ENCODE measurements around the gene RIIAD1. TPM values are rescaled to one million over a fixed set of nuclear protein-coding genes. Genes with fewer than 3 reads are reported as not detected.
"Not testable (repeated sequence)": the region's sequence is repeated elsewhere in the genome, so short reads cannot be mapped to it uniquely, and the experiment has no call there.

RIIAD1 gene
- total RNA-seq, result not detected

DNA sequence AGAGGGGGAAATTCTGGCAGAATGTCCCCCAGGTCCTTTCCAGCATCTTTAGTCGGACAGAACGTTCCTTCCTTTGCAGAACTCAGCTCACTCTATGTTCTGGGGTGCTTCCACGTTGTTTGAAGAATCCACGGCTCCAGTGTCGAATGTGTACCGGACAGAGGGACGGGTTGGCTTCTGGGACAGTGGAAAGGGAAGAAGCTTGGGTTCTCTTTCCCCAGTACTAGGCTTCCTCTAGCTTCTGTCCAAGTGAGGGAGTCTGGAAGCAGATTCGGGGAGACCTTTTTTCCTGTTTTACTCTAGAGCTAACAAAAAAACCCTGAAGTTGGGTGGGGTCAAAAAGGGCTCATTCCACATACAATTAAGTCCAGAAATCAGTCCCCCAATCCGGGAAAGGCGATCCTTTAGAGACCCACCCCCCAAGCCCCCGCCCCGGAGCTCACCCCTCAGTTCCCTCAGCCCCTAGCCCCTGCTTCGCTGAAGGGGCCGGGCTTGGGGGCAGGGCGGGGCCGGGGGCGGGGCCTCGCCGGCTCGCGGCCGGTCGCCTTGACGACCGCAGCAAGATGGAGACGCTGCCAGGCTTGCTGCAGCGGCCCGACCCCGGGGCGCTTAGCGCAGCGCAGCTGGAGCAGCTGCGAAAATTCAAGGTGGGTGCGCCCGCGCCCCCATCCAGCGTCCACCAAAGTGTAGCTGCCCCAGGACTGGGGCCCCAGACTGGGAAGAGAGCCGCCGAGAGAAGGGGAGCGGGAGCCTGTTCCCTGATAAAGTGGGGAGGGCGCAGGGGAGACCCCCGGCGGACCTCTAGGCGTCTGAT is at the start of gene RIIAD1:
Gene RIIAD1, plus strand, starts transcription at position 549 of the 814 bp plus-strand sequence. Its CDS starts 15 bp downstream, at position 564.
- Mint-ChIP-seq H3K9me3 (no peaks in the 10 kb centered on the region), H3K27ac (peak within 1 kb of the TSS in 1 of 2 donors; percentile 45), H3K36me3 (peaks cover 0 to 9% of the 10 kb centered on the region in 2 donors)
- DNase-seq (ENCODE audit: low spot score in 2 of 2) (no peak), ATAC-seq (peak; percentile 78 to 93)

GRCh38 chr1:151673407-151673806 is 47.9 kb upstream of the RIIAD1 start:
- ATAC-seq (no peak), DNase-seq (ENCODE audit: low spot score in 2 of 2) (no peak)
- Mint-ChIP-seq H3K9me3 (no peaks in the 10 kb centered on the region), H3K36me3 (peaks cover 13% of the 10 kb centered on the region in 2 donors), H3K27ac (no peak overlapping the region)

DNA sequence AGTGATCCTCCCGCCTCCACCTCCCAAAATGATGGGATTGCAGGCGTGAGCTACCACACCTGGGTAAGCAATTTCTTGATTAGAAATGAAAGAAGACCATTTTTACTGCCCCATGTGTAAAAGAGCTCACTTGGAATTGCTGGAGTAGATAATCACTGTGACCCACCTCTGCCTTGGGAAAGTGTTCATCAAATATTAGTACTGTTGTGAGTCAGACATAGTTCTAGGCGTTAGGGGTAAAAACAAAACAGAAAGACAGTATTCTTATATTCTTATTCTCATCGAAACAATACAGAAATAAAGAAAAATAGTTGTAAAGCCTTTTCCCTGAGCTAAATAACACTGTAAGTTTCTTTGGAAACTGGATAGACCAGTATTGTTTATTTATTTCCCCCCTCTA is 40.9 kb upstream of the RIIAD1 start:
- Mint-ChIP-seq H3K36me3 (no peaks in the 10 kb centered on the region), H3K9me3 (no peaks in the 10 kb centered on the region), H3K27ac (peak overlapping the region in 1 of 2 donors; percentile 29)
- no peak for DNase-seq (ENCODE audit: low spot score in 2 of 2)
- no peak for ATAC-seq

GRCh38 chr1:151680826-151681225 is 40.5 kb upstream of the RIIAD1 start:
- DNase-seq (ENCODE audit: low spot score in 2 of 2) (no peak), ATAC-seq (no peak)
- H3K36me3 Mint-ChIP-seq, result no peaks in the 10 kb centered on the region
- no peaks in the 10 kb centered on the region for H3K9me3 Mint-ChIP-seq
- no peak overlapping the region for H3K27ac Mint-ChIP-seq

- ATAC-seq (no peak), DNase-seq (ENCODE audit: low spot score in 2 of 2) (no peak)
- no peaks in the 10 kb centered on the region for H3K9me3 Mint-ChIP-seq
- peak overlapping the region; percentile 1 for H3K27ac Mint-ChIP-seq
- H3K36me3 Mint-ChIP-seq, result no peaks in the 10 kb centered on the region
These were observed 39.4 kb upstream of the RIIAD1 start for GRCh38 chr1:151681923-151682322.

- DNase-seq (ENCODE audit: low spot score in 2 of 2); H3K27ac Mint-ChIP-seq; H3K36me3 Mint-ChIP-seq; ATAC-seq; H3K9me3 Mint-ChIP-seq: not testable (repeated sequence)
These were observed 38.4 kb upstream of the RIIAD1 start for GRCh38 chr1:151682901-151683300.

GRCh38 chr1:151684128-151684527 is 37.2 kb upstream of the RIIAD1 start:
- Mint-ChIP-seq H3K9me3 (no peaks in the 10 kb centered on the region), H3K27ac (no peak overlapping the region), H3K36me3 (no peaks in the 10 kb centered on the region)
- DNase-seq (ENCODE audit: low spot score in 2 of 2), result no peak
- no peak for ATAC-seq

DNA sequence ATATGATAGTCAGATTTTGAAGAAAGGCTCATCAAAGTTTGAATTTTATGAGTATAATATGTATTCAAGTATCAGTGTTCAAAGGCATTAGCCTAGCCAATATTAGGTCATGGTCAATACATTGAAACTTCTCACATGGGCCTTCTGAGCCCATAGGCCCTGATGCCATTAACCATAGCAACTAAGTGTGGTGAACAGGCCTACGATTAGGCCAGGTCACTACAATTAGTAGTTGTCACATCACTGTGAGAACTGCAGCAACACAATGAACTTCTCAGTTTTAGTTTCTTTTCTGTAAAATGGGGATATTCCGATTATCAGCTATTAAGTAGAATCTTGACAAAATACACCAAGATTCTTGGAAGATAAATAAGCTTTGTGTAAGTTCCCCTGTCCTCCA is 34.8 kb upstream of the RIIAD1 start:
- Mint-ChIP-seq H3K36me3 (no peaks in the 10 kb centered on the region), H3K9me3 (no peaks in the 10 kb centered on the region), H3K27ac (no peak overlapping the region)
- ATAC-seq (no peak), DNase-seq (ENCODE audit: low spot score in 2 of 2) (no peak)

- H3K36me3 Mint-ChIP-seq, result peaks cover 0 to 9% of the 10 kb centered on the region in 2 donors
- DNase-seq (ENCODE audit: low spot score in 2 of 2) (no peak), ATAC-seq (no peak)
- H3K9me3 Mint-ChIP-seq, result no peaks in the 10 kb centered on the region
- H3K27ac Mint-ChIP-seq, result no peak overlapping the region
These were observed 31.8 kb upstream of the RIIAD1 start for GRCh38 chr1:151689494-151689893.

- H3K27ac Mint-ChIP-seq, result no peak overlapping the region
- H3K36me3 Mint-ChIP-seq, result peaks cover 0 to 9% of the 10 kb centered on the region in 2 donors
- ATAC-seq, result no peak
- no peaks in the 10 kb centered on the region for H3K9me3 Mint-ChIP-seq
- no peak for DNase-seq (ENCODE audit: low spot score in 2 of 2)
These were observed 29.1 kb upstream of the RIIAD1 start for GRCh38 chr1:151692226-151692625.

DNA sequence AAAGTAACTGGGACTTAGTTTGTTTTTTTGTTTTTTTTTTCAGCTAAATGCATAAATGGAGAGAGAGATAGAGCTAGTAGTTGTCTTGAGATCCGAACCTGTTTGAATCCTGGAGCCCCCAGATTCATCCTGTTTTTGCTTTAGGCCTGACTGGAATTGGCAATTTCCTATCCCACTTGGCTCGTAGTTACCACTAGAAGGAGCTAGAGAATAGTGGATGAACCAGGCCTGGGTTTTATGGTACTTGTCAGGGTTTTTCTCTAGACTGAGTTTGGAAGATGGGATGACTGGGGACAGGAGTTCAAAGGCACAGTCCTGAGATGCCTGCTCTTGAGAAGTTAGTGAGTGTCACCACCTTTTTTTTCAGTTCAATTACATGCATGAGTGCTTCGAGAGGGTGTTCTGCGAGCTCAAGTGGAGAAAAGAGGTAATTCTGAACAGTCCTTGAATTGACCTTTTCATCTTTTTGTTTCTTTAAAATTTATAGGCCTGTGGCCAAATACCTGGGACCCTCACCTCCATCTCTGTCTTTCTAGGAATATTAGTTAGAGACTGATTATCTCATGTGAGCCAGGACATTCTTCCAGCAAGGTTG is 28.2 kb upstream of the RIIAD1 start:
- H3K27ac Mint-ChIP-seq, result no peak overlapping the region
- ATAC-seq (no peak), DNase-seq (ENCODE audit: low spot score in 2 of 2) (no peak)
- peaks cover 0 to 9% of the 10 kb centered on the region in 2 donors for H3K36me3 Mint-ChIP-seq
- no peaks in the 10 kb centered on the region for H3K9me3 Mint-ChIP-seq

GRCh38 chr1:151701515-151701914 is 19.8 kb upstream of the RIIAD1 start:
- Mint-ChIP-seq H3K27ac (no peak overlapping the region), H3K9me3 (no peaks in the 10 kb centered on the region), H3K36me3 (peaks cover 0 to 6% of the 10 kb centered on the region in 2 donors)
- DNase-seq (ENCODE audit: low spot score in 2 of 2) (no peak), ATAC-seq (no peak)

DNA sequence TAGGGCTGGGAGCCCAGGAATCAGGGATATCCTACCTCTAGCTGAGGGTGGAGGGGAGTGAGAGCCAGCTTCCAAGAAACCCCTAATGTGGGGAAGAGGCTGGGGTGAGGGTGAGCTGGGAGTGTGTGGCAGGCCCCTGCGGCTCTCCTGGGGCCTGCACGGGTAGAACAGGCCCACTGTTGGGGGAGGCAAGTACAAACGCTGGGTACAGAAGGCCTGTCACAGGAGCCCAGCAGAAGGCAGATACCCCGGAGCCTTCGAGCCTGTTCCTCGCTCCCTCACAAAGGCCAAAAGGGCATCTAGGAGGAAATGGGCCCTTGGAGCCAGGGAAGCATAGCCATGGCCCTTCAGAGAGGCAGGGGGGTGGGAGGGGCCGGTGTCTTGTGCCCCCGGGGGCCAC is 18.4 kb upstream of the RIIAD1 start:
- ATAC-seq, result no peak
- H3K27ac Mint-ChIP-seq, result peak overlapping the region in 1 of 2 donors; percentile 58
- H3K9me3 Mint-ChIP-seq, result no peaks in the 10 kb centered on the region
- peaks cover 0 to 6% of the 10 kb centered on the region in 2 donors for H3K36me3 Mint-ChIP-seq
- no peak for DNase-seq (ENCODE audit: low spot score in 2 of 2)

DNA sequence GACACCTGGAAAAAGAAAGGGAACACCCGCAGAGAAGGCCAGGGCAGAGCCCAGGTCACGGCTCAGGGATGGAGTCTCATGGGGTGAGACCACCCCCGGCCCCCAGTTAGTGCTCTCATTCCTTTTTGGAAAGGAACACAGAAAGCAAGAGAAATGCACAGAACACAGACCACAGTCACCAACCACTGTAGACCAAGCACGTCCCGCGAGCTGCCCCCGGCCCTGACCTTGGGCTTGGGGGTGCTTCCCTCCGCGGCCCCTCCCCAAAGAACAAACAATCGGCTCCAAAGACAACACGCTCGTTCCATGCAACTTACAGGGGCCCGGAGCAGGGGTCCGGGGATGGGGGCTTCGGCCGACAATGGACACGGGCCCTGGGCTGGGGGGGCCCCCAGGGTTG is 17.5 kb upstream of the RIIAD1 start:
- no peaks in the 10 kb centered on the region for H3K9me3 Mint-ChIP-seq
- H3K36me3 Mint-ChIP-seq, result peaks cover 0 to 6% of the 10 kb centered on the region in 2 donors
- DNase-seq (ENCODE audit: low spot score in 2 of 2), result no peak
- no peak overlapping the region for H3K27ac Mint-ChIP-seq
- no peak for ATAC-seq

- Mint-ChIP-seq H3K9me3 (no peaks in the 10 kb centered on the region), H3K36me3 (peaks cover 0 to 6% of the 10 kb centered on the region in 2 donors), H3K27ac (no peak overlapping the region)
- no peak for DNase-seq (ENCODE audit: low spot score in 2 of 2)
- no peak for ATAC-seq
These were observed 17.1 kb upstream of the RIIAD1 start for GRCh38 chr1:151704246-151704645.

DNA sequence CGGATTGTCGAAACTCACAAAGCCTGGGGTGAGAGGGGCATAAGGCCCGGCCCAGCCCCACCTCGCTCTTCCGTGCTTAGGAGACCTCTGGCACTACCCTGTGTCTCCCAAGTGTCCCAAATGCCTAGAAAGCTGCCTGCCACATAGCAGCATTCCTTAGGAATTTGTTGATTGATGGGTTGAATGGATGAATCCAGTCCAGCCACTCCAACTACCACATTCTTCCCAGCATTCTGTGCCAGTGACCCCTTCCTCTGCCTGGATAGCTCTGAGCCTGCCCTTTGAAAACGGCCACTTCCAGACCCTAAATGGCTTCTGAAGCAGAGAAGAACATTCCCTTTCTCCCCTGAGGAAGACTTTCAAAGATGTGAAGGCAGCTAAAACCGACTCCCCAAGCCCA is 16.2 kb upstream of the RIIAD1 start:
- no peaks in the 10 kb centered on the region for H3K9me3 Mint-ChIP-seq
- H3K27ac Mint-ChIP-seq, result no peak overlapping the region
- DNase-seq (ENCODE audit: low spot score in 2 of 2) (no peak), ATAC-seq (no peak)
- peaks cover 0 to 1% of the 10 kb centered on the region in 2 donors for H3K36me3 Mint-ChIP-seq

DNA sequence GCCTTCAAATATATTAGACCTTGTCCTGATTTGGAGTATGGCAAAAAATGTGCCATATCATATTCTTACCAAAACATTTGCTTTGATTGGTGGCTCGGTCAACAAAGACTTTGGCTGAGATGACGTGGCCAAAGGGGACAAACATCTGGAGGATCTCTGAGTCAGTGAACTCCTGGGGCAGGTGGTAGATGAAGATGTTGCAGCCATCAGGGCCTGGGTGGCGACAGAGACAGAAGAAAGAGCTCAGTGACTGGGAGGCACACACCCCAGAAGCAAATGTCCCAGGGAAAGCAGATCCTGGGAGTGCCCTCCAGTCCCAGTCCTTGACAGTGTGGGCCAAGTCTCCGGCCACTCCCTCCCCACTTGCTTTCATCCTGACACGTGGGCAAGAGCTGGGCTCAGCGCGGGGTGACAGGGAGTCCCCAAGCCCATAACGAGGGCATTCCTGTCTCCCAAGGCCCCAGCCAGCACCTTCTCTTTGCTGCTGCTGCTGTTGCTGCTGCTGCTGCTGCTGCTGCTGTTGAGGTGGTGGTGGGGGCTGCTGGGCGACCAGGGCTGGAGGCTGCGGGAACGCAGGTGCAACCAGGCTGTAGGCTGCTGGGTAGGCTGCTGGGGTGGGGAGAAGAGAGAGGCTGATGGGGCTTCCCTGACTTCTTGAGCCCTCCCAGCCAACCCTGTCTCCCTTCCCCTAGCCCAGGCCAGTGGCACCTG is 15.4 kb upstream of the RIIAD1 start:
- no peak for DNase-seq (ENCODE audit: low spot score in 2 of 2)
- peak in 1 of 2 donors; percentile 27 for ATAC-seq
- Mint-ChIP-seq H3K9me3 (no peaks in the 10 kb centered on the region), H3K27ac (peak overlapping the region in 1 of 2 donors; percentile 72), H3K36me3 (no peaks in the 10 kb centered on the region)

Data from activated naive CD4-positive, alpha-beta T cell treated with anti-CD3 and anti-CD28 coated beads, Interleukin-2, amount 50 U/mL, for 72 hours (primary cell).